ENCODE data around the gene CFAP100.

CFAP100 gene

DNA sequence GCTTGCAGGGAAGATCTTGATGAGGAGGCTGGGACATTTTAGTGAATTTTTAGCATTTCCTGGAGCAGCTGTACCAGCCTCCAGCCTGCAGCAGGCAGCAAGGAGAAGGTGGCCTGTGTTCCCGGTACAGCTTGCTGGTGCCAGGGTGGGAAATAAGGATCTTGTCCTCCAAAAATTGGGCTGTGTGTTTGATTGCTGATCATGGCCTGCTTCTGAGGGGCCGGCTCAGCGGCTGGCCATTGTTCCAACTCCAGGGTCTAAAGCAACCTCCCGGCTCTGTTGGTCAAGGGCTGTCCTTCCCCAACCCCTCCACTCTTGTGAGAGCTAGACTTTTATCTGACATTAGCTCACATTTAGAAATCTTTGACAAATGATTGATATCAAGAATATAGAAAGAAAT is 5.0 kb downstream of the CFAP100 start:
- DNase-seq (ENCODE audit: low read depth) = no peak

DNA sequence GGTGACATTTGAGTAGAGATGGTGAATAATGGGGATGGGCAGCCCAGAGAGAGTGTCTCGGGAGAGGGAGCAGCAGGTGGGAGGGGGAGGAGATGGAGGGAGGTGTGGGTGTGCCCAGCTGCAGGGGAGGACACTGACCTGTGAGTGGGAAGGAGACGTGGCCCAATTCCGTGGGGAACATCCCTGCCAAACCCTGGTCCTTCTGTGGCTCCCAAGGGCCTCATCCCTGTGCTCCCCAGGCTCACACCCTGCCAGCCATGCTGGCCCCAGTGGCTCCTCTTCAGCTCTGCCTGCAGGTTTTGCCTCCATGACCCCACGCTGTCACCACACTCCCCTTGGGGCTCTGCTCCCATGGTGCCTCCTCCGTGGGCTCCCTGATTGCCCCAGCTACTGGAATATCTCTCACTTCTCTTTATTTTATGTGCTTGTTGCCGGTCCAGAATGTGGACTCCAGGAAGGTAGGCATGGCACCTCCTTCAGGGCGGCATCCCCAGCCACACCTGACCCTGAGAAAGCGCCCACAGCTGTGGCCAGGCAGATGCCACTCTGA is 7.0 kb downstream of the CFAP100 start:
- no peak for DNase-seq (ENCODE audit: low read depth)

DNA sequence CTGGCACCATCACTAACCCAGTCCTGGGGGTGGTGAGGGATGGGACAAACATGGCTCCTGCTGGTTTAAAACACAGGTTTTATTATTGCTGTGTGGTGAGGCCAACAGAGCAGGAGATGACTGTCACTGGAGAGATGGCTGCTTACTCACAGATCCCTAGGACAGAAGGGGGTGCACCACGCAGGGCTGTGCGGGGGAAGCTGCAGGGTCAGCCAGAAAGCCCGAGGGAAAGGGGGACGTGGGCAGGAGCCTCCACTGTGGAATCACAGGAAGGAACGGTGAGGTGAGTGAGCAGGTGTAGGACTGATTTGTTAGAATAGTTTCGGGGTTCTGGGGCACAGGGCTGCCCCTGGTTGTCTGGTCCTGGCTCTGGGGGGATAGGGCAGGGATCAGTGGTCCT is 7.5 kb downstream of the CFAP100 start:
- DNase-seq (ENCODE audit: low read depth) = no peak

DNA sequence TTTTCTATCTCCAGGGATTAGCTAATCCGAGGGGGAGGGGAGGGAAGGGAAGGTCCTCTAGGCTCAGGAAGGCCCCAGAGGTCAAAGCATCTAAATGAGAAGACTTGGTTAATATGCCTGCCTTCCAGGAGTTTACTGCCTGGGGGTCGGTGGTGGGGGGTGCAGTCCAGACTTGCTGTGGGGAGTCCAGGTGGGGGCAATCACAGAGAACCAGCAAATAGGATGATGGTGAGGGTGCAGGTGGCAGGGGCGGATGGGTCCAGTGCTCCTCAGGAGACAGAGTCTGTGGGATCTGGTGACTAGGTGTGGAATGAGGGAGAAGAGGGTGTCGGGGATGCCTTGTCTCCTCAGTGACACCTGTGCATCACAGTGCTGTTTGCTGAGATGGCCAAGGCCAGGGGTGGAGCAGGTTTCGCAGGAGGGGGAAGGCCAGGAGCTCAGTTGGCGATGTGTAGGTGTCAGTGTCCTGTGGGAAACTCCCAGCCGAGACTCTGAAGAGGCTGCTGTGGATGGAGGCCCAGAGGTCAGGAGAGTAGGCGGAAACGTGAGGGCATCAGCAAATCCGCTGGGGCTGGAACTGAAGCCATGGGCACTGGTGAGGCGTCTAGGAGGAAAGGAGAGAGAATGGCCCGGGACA is 8.1 kb downstream of the CFAP100 start:
- DNase-seq (ENCODE audit: low read depth) = no peak

DNA sequence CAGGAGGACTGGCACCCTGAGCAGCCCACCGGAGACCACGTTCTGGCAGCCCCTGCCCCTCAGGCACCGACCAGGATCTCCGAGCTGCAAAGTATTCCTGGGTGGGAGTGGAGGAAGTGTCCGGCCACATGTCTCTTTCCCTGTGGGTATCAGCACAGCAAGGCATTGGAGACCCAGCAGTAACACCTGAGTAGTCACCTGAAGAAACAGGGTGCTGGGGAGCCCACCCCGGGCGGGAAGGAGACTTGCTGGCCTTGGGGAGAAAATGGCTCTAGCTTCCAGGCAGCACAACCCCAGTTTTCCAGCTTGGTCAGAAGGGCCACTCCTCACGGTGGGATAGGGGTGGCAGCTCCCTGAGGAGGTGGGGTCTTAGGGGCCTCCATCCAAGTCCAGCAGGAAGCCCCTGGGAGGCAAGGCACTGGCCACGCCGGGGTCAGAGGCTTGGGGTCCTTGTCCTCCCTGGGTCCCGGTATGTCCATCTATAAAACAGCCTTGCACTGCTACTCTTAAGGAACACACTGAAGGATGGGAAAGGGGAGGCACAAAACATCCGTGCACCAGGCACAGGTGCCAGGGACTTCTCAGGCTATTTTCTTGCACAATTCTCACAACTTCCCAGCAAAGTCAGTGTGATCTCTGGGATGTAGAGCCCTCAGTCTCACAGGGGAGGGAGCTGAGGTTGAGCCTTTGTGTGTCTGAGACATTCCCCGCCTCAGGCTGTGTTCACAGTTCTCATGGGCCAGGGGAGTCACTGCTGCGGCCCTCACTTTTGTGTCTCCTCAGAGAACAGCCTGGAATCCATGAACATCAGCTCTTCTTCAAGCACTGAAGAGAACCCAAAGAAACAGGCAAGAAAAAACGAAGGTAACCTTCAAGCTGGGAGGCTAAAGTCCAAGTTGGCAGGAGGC is 11.9 kb downstream of the CFAP100 start:
- DNase-seq (ENCODE audit: low read depth) = no peak

DNA sequence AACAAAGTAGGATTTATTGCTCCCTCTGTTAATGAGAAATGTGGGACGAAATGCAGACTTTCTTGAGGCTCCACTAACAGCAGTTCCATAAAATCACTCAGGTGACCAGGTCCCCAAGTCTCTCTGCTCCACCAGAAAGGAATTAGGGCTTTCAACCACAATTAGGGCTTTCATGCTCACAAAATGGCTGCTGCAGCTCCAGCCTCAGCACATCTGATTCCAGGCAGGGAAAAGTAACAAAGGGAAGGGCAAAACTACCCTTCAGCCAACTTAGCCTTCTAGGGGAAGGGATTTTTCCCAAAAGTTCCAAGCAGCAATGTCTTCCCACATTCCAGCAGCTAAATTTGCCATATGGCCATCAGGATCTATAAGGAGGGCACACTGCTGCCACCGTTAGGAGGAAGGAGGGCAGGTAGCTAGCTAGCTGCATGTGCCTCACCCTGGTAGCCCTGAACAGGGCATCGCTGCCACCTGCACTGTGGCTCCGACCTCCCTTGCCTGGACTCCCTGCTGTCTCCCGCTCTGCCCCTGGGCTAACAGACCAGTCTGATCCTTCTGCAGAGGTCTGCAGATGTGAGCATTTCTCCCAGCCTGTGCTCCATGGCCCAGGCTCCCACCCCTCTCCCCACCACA is 12.8 kb downstream of the CFAP100 start:
- DNase-seq (ENCODE audit: low read depth) = no peak

DNA sequence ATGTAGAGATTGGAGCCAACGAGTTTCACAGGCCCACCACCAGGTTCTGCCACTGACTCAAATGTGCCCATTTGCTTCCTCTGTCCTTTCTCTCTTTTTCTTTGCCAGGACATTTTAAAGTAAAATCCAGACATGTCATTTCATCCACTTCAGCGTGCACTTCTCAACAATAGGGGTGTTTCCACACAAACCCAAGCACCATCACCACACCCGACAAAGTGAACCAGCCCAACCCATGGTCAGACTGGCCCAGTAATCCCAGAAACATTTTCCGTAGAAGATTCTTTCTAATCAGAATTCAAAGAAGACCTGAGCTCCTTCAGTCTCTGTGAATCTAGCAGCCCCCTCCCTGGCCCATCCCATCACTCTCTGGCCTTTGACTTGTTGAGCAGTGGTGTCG is 13.4 kb downstream of the CFAP100 start:
- DNase-seq (ENCODE audit: low read depth) = no peak

DNA sequence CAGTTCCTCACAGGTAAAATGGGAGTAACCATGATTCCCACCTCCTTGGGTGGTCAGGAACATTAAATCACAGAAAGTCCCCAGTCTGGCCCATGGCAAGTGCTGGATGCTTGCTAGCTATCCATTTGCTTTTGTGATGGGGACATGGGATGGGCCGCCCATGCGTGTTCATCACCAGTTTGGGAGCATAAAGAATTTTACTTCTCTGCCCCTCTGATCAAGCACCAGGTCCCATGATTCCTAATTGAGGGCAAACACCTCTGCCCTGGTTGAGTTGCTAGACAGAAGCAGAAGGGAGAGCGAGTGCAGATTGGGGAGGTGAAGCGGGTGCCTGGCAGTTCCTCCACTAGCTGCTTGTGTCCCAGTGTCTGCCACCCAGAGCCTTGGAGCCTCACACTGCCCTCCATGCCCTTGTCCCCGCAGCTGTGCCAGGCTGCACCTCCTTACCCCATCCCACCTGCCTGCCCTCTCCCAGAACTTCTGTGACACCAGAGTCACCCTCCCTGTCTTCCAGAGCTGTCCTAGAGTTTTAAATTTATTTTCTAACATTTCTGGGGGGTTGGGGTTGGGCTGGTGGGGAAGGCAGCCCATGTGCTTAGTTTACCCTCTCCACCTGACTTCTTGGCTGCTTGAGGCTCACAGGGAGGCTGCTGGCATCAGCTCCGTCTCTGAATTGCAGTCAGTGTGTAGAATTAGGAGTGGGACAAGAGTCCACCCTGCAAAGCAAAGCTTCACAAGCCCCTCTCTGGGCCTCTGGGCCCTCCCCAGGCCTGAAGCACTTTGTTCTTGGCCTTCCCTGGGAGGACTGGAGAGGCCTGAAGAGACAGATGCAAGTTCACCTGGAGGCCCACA is 18.4 kb downstream of the CFAP100 start:
- DNase-seq (ENCODE audit: low read depth) = no peak

DNA sequence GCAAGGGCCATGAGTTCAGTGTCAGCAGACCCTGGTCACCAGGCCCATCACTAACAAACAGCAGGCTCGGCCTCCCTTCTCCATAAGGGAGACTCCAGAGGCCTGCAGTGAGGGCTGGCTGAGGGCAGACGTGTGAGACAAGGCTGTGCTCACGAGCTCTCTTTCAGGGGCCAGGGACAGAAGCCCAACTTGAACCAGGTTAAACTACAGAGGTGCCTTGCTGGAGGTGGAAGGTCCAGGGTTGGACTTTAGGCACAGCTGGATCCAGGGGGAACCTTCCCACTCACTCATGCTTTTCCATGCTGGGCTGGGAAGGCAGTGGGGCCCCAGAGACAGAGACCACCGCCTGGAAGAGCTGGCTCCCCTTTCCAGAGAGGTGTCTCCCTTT is 19.0 kb downstream of the CFAP100 start:
- no peak for DNase-seq (ENCODE audit: low read depth)

DNA sequence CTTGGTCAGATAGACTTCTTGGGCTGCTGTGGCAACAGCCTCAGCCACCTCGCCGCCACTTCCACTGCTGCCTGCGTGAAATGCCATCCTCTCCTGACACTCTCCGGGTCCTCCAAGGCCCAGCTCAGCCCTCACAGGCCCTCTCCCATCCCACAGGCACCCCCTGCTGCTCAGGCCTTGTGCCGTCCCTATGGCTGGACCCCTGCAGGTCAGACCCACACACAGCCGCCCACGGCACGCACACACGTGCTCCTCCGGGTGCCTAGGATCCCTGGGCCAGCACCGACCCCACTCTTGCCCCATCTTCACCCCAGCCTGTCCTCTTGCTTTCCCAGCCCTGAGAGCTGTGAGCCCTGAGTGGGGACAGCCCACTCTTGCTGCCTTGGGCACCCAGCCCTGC is 19.7 kb downstream of the CFAP100 start:
- no peak for DNase-seq (ENCODE audit: low read depth)

DNA sequence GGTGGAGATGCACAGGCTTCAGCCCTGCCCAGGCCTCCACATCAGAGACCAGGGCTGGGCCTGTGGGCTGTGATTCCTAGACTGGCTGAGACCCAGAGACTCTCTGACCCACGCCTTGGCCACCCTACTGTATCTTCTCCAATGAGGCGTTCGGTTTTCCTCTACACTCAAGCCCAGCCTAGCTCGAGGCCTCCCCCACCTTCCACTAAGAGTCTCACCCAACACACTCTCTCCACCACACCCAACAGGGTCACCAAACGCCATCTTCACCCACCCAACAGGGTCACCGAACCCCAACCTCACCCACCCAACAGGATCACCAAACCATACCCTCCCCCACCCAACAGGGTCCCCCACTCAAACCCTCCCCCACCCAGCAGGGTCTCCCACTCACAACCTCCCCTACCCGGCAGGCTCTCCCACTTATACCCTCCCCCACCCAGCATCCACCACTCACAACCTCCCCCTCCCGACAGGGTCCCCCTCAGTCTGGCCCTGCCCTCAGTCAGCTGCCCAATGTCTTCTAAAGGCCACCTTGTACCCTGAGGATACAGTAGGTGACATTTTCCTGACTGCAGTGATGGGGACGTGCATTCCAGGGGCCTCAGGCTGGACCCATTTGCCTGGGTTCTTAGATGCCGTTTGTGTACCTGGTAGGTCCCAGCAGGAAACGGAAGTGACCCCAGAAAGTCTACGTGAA is 20.4 kb downstream of the CFAP100 start:
- no peak for DNase-seq (ENCODE audit: low read depth)

DNA sequence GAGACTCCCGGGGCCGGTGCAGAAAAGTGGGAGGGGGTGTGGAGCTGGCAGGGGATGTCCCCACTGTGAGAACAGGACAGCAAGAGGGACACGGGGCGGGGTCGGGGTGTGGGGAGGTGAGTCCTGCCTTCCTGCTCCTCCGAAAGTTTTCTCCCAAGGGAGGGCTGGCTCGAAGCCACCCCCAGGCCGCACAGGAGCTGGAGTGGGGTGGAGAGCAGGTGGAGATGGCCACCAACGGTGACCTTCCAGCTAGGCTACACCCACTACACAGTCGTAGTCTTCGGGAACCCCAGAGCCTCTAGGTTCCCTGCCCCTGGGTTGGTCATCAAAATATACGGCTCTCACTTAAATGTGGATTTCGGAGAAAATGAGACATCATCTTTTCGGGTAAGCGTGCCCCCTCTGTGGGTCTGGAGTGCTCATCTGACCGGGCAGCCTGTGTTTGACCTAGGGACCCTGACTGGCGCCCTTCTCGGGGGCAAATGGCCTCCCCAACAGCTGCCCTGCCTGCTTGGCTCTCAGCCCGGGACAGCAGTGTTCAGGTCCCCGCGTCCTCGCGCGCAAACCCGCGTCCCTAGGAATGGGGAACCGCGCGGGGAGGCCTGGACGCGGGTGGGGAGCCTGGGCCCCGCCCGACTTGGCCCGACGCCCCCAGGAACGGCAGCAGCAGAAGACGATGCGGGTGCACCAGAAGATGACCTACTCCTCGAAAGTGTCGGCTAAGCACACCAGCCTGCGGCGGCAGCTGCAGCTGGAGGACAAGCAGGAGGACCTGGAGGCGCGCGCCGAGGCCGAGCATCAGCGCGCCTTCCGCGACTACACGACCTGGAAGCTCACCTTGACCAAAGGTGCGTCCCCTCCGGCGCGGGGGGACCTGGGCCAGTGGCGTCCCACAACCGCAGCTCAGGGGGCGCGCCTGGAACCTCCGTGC is 21.2 kb downstream of the CFAP100 start:
- DNase-seq (ENCODE audit: low read depth) = no peak

DNA sequence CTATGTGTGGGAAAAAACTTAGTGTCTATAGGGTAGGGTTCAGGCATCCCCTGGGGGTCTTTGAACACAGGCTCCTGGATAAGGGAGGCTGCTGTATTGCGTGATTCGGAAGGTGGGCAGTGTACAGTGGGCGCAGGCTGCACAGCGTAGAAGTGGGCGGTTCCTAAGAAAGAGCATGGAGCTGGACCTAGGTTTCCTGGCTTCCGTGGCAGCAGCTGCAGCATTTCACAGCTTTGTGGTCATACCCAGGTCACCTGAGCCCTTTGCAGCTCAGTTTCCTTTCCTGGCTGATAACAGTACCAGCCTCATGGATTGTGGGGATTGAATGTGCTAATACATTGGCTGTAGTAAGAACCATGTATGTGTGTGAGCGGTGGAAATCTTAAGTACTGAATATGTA is 22.2 kb downstream of the CFAP100 start:
- DNase-seq (ENCODE audit: low read depth) = no peak

DNA sequence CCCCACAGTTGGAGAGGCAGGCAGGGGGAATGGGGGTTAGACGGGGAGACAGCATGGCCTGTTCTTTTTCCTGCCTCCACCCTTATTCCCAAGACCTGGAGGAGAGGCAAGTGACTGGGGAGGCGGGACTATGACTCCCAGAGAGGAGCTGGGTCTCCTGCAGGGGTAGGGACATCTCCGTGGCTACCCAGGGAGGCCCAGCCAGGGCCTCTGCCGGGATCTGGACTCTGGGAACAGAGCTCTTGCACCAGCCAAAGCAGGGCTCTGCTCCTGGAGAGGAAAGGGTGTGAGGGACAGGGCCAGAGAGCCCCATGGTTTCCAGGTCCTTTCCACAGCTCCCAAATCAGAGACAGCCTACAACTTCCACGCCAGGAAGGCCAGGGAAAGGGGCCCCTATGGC is 22.8 kb downstream of the CFAP100 start:
- no peak for DNase-seq (ENCODE audit: low read depth)

DNA sequence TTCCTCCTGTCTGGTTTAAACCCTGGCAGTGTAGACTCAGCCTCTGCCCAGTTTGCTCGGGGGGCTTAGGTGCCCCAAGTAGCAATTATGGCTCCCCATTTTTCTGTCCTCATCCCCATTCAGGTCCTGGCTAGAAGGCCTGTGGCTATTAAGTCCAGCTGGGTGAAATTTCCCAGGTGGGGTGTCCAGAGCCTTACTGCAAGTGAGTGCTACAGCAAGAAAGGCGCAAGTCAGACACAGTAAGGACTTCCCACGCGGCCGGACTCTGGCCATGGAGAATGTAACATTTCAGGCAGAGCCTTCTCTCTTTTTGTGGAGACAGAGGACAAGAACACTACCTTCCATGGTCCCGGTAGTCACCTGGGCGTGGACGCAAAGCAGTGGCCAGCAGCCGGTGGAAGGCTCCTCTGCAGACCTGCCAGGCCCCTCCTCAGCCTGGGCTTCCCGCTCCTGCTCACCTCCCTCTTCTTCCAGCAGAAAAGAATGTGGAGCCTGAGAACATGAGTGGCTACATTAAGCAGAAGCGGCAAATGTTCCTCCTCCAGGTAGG is 23.3 kb downstream of the CFAP100 start:
- DNase-seq (ENCODE audit: low read depth) = no peak

DNA sequence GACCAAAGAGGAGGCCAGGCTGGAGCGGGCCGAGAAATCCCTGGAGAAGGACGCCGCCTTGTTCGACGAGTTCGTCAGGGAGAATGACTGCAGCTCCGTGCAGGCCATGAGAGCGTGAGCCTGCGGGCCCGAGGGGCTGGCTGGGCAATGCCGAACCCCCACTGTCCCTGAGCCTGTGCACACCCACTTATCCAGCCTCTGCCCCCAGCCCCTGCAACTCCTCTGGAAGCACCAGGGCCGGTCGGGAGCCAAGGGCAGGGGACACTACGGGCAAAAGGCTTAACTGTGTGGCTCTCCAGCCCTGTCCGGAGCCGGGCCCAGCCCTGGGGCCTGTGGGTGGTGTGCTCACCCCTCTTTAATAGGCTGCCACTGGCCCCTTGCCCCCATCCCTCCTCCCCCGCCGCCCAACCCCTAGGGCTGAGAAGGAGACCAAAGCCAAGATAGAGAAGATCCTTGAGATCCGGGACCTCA is 24.0 kb downstream of the CFAP100 start:
- no peak for DNase-seq (ENCODE audit: low read depth)

DNA sequence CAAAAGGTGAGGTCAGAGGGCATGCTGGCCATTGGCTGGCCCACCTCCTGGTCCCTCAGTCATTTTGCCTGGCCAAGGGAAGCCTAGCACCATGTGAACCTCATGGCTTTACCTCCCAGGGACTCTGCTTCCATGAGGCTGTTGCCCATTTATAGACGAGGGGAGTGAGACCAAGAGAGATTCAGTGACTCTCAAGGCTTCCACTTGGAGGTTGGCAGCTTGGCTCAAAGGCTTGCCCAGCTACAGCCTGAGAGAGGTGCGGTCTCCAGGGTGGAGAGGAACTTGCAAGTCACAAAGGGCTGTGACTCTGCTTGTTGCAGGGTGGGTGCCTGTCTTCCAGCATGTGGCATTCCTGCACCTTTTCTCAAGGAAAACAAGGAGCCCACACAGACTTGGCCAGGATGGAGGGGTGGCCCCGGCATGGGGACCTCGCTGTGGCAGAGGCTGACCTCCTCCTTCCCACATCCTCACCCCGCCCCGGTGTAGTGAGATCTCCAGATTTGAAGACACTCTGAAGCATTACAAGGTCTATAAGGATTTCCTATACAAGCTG is 24.5 kb downstream of the CFAP100 start:
- DNase-seq (ENCODE audit: low read depth) = no peak

DNA sequence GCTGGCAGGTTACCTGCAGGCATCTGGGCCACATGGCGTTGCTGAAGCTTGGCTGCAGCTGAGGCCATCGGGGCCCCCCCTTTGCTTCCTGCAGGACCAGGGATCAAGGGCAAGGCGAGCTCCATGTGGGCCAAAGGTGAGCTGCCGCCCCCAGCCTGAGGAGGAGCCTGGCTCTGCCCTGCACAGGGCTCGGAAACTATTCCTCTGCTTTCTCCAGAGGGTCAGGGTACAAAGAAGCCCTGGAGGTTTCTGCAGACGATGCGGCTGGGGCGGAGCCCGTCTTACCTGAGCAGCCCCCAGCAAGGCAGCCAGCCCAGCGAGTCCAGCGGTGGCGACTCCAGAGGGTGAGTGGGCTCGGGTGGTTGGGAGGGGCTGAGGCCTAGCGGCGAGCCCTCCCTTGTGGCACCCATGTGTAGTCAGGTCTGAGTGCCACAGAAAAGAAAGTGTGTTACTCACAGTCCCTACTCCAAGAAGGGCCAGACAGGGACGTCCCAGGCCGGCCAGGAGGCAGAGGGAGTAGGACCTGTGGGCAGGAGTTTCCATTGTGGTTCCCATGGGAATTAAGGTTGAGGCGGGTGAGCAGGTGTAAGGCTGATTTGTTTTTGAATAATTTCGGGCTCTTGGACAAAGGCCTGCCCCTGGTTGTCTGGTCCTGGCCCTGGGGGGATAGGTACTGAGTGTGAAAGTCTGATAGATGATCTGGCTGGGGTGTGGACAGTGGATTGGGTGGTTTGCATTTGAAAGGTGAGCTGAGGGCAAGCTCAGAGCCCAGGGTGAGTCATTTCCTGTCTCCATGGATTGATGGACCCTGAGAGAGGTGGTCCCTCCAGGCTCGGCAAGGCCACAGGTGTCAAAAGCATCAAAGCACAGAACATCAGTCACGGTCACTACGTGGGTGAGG is 25.4 kb downstream of the CFAP100 start:
- DNase-seq (ENCODE audit: low read depth) = peak; percentile 16

Measured in iris pigment epithelial cell (primary cell).